Adrenal gland (tissue), 12 donors: Measurements from ENCODE around the gene PRKCE. TPM values are rescaled to one million over a fixed set of nuclear protein-coding genes. Genes with fewer than 3 reads are reported as not detected.

ENCODE experiments used
- DNase-seq, 7 donors: peaks; one replicate each; pipeline ENCODE4 v3.0.0-alpha.2; 2019 to 2020
- H3K27ac ChIP-seq, 5 donors: fragments of 200-600 bp; sonication (generic) in 4 of 5; 1 replicate in 3 of 5; 2 replicates in 2 of 5; pipeline versions ENCODE4 v1.5.1 to v1.8.0; 2016 to 2020; ENCODE audit warnings: mild to moderate bottlenecking in 1 of 5
- H3K27me3 ChIP-seq: fragments of 200-600 bp; 2 replicates; pipeline ENCODE4 v1.8.0; 2021
- H3K36me3 ChIP-seq, 2 donors: fragments of 200-600 bp; replicated peaks in 1 of 2; 1 replicate in 1 of 2; 2 replicates in 1 of 2; pipeline versions ENCODE4 v1.5.1 to v1.8.0; 2018 to 2022
- H3K4me1 ChIP-seq, 2 donors: fragments of 200-600 bp; replicated peaks in 1 of 2; 1 replicate in 1 of 2; 2 replicates in 1 of 2; pipeline versions ENCODE4 v1.5.1 to v1.8.0; 2018 to 2021
- H3K4me3 ChIP-seq, 4 donors: fragments of 200-600 bp; sonication (generic) in 3 of 4; one replicate each; pipeline ENCODE4 v1.5.1; 2016 to 2018
- H3K9me3 ChIP-seq, 3 donors: fragments of 200-600 bp; sonication (generic) in 1 of 3; replicated peaks in 1 of 3; 1 replicate in 2 of 3; 2 replicates in 1 of 3; pipeline versions ENCODE4 v1.5.1 to v1.8.0; 2016 to 2021
- CTCF ChIP-seq, 6 experiments: fragments of 450-650 bp in 4 of 6; fragments of 200-600 bp in 2 of 6; sonication (generic) in 1 of 6; IDR thresholded peaks; 1 replicate in 5 of 6; 2 replicates in 1 of 6; pipeline versions ENCODE4 v1.5.1 to v1.8.0; 2016 to 2021; ENCODE audit warnings: antibody characterized with exemption in 6 of 6, mild to moderate bottlenecking in 2 of 6, moderate library complexity in 1 of 6
- POLR2A ChIP-seq, 2 donors: fragments of 450-650 bp; IDR thresholded peaks; one replicate each; pipeline ENCODE4 v1.6.1; 2017; ENCODE audit warnings: antibody characterized with exemption in 2 of 2, mild to moderate bottlenecking in 2 of 2, moderate library complexity in 1 of 2
- WGBS, 4 donors: extraction: QIAGEN DNeasy Blood & Tissue Kit in 2 of 4; methylation state at CpG; one replicate each; pipeline versions ENCODE4 v1.1.5 to v1.1.7; 2013 to 2017; 5-methylcytosine and 5-hydroxymethylcytosine counted together
- intact Hi-C, 2 donors: fragments of 100-400 bp; cut with DNase I; formaldehyde crosslinking; loops; one replicate each; pipeline versions ENCODE4 v1.14.1 to v1.15.0; 2022 to 2023
- polyA plus RNA-seq, 3 donors: library from polyadenylated mRNA; stranded (reverse); fragments of 200-250 nt in 2 of 3; fragments of 350-450 nt in 1 of 3; fragmentation: Illumina TruSeq in 1 of 3; extraction: RNeasy Lipid Tissue Mini Kit (QIAGEN cat#74804) in 1 of 3; gene quantifications; one replicate each; pipeline ENCODE4 v1.2.3, GENCODE V29; 2013 to 2014
- total RNA-seq, 9 donors: library from RNA; depleted of rRNA in 4 of 9; stranded (reverse); fragments of >200 nt in 4 of 9; fragments of 120-200 nt in 1 of 9; fragmentation: NEBNext Ultra II Directional in 1 of 9; extraction: Animal tissue kit (Norgen Biotek cat#: 25700) in 1 of 9; gene quantifications; one replicate each; pipeline versions ENCODE4 v1.1.0 to v1.2.4, GENCODE V29; 2013 to 2023
- donor health status: healthy with polysubstance abuse.
- donor health status: Bipolar disorder and iron deficiency.
- donor health status: DM: yes; HTN: yes; CAD: no.
- donor health status: DM: no; HTN: no; CAD: no.
- donor health status: DM: no; HTN: no; CAD: no.
- donor health status: DM: yes; HTN: yes; CAD: no.

The PRKCE gene
- total and polyA plus RNA-seq, 12 donors = 1.9 to 19.2 (median 8.0) TPM

DNA sequence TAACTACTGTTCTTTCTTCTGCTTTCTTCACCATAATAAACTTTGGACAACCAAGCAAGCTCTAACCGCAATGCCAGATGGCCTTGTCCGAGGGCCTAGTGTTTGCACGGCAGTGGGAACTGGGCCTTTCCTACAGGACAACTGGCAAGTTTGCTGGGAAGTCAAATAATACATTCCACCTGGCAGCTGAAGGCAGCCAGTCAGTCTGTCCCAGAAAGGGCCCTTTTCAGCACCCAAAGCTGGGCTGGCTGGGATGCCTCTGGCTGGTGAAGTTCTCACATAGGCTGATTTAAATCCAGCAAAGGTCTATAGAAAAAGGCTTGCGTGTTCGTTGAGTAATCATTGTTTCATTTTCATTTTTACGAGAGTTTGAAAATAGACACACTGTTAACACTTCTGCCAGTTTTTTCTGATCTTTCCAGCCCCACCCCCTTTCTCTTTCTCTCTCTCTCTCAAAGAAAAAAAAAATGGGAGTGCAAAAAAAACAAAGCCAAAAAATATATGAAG is 535.7 kb downstream of the PRKCE start:
- peak in 1 of 7 donors; percentile 57 for DNase-seq
- TF ChIP-seq CTCF (IDR thresholded peaks at IDR 0.05) (no peak), POLR2A (IDR thresholded peaks at IDR 0.05) (no peak)
- Histone ChIP-seq H3K27me3 (no peaks in the 10 kb centered on the region), H3K4me1 (peaks cover 0 to 14% of the 10 kb centered on the region in 2 donors), H3K9me3 (no peaks in the 10 kb centered on the region), H3K36me3 (no peaks in the 10 kb centered on the region), H3K27ac (peak overlapping the region in 4 of 5 donors; percentile 36 to 85 (median 56)), H3K4me3 (no peak overlapping the region)
- intact Hi-C loops = no loop called here
- 46 to 62% (median 54%) methylated on average over 5 to 6 of the region's 6 CpGs for whole genome bisulfite sequencing, 4 donors

DNA sequence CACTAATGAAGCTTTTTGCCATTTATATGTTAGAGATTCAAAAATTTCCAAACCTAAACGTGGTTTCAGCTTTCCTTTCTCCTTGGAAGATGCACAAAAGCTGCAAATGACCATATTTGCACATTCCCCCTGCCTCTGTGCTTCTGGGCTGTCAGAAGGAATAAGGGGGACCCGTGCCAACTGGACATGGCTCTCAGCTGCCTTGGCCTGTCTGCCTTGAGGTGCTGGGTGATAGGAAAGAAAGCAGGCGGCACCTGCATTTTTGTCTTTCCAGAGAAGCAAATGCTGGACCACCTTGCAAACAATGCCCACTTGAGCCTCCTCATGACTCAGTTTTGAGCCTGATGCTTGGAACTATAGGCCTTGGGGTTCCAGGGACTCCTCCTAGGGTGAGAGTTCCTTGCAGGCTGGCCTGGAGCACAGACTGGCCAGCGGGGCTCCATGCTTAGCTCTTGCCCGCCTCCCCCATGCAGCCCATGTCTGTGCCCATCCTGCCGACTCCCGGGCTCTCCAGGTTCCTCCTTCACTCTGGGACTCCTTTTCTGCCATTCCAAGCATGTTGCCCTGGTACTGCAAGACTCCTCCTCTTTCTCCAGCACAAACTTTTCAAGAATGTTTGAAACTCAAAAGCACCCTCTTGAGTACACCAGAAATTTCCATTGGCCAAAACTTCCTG is 536.7 kb downstream of the PRKCE start:
- Histone ChIP-seq H3K27ac (no peak overlapping the region), H3K36me3 (no peaks in the 10 kb centered on the region), H3K4me3 (no peak overlapping the region), H3K9me3 (no peaks in the 10 kb centered on the region), H3K27me3 (no peaks in the 10 kb centered on the region), H3K4me1 (peaks cover 0 to 14% of the 10 kb centered on the region in 2 donors)
- intact Hi-C loops = no loop called here
- WGBS, 4 donors = 88 to 92% (median 90%) methylated on average over 7 of the region's 7 CpGs
- DNase-seq = peak in 1 of 7 donors; percentile 48
- TF ChIP-seq CTCF (IDR thresholded peaks at IDR 0.05) = no peak
- TF ChIP-seq POLR2A (IDR thresholded peaks at IDR 0.05) = no peak

DNA sequence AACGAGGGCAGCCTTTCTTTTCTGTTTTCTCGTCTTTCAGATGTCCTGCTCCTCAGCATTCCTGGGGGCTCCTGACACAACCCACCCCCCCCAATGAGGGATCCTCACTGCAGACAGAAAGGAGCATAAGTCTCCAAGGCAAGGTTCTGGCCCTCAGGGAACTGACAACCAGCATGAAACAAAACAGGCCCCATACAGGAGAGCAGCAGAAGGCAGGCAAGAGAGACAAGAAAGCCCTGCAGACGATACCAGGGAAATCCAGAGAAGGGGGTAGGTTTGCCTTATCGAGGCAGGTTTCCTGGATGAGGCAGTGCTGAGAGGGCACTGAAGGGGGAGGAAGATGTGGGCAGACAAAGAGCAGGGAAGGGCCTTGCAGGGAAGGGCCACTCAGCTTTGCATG is 541.9 kb downstream of the PRKCE start:
- Histone ChIP-seq H3K4me1 (peaks cover 4 to 10% of the 10 kb centered on the region in 2 donors), H3K9me3 (no peaks in the 10 kb centered on the region), H3K4me3 (no peak overlapping the region), H3K27me3 (no peaks in the 10 kb centered on the region), H3K36me3 (no peaks in the 10 kb centered on the region), H3K27ac (no peak overlapping the region)
- intact Hi-C loops = no loop called here
- 70 to 82% (median 78%) methylated on average over 4 of the region's 4 CpGs for WGBS, 4 donors
- no peak for DNase-seq
- TF ChIP-seq POLR2A (IDR thresholded peaks at IDR 0.05) (no peak), CTCF (IDR thresholded peaks at IDR 0.05) (no peak)

DNA sequence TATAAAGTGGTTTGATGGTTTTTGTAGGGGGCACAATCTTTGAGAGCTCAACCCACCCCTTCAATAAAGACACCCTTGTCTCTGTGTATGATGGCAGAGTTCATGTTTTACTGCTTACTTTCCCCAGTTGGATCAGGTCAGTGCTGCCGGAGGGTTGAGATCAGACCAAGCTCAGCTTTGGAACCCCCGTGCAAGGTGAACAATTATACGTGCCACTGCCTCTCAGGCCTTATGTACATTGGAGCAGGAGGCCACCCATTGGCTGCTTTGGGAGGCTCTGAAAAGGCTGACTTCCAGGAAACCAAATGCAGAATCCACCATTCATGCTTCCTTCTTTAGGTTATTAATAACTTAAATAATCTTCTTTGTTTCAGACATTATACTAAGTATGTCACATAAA is 542.4 kb downstream of the PRKCE start:
- intact Hi-C loops = no loop called here
- 90 to 100% (median 96%) methylated on average over 3 of the region's 3 CpGs for WGBS, 4 donors
- DNase-seq = no peak
- Histone ChIP-seq H3K4me1 (peaks cover 4 to 15% of the 10 kb centered on the region in 2 donors), H3K27ac (no peak overlapping the region), H3K36me3 (no peaks in the 10 kb centered on the region), H3K4me3 (no peak overlapping the region), H3K27me3 (no peaks in the 10 kb centered on the region), H3K9me3 (no peaks in the 10 kb centered on the region)
- TF ChIP-seq CTCF (IDR thresholded peaks at IDR 0.05) = no peak
- TF ChIP-seq POLR2A (IDR thresholded peaks at IDR 0.05) = no peak
